NCI-H2196 treated with DMSO at 0.1 percent for 48 hours (cell line): ENCODE measurements around the gene ASTL.
A peak's percentile ranks its signal among the peaks of the same experiment; 100 is the strongest.

ENCODE experiments used
- DNase-seq: peaks from one replicate; lab custom pipeline; 2025; ENCODE audit not compliant: unreplicated experiment; lab: John Stamatoyannopoulos, UW

The ASTL gene

DNA sequence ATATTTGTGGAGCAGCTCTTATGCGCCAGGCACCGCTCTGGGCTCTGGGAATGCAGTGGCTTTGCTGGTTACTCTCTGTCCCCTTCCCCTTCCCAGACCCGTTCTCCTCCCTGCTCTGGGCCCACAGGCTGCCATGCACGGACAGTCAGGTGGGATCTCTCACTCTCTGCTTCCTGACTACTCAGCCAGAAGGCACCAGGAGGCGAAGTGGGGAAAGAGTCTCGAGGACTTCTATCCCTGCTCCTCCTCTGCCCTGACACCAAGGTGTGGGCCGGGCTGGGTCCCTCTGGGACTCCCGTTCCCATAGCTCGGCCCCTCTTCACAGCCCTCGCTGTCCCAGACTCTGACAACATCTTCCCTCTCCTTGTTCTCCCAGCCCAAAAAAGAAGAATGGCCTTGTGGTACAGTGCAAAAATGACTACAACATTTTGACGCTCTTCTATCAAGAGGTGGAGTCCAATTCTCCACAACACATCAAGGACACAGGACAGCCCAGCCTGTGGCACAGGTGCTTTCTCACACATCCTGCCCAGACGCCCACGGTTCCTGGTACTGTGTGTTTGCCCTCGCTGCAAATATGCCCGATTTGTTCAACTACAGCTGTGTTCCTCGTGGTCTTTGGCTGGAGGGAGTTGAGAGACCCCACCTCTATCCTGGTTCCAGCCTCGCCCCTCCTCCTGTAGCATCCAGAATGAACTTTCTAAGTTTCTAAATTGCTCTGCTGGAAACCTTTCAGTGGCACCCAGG, 21.0 kb upstream of the ASTL start:
- no peak for DNase-seq

DNA sequence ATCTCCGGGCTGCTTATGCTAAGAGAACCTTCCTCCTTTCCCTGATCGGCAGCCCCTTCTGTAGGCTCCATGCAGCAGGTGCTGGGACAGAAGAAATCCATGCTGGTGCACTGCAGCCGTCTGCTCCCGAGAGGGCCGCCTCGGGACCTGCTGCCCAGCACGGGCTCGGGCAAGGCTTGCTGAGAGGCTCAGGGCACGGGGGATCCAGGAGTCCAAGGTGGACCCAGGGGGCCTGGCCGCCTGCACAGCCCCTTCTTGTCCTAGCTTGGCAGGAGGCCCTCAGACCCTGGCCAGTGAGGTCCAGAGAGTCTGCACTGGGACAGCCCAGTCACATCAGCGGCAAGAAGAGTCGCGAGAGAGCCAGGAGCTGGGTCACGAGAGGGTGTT, 20.2 kb upstream of the ASTL start:
- DNase-seq: no peak

DNA sequence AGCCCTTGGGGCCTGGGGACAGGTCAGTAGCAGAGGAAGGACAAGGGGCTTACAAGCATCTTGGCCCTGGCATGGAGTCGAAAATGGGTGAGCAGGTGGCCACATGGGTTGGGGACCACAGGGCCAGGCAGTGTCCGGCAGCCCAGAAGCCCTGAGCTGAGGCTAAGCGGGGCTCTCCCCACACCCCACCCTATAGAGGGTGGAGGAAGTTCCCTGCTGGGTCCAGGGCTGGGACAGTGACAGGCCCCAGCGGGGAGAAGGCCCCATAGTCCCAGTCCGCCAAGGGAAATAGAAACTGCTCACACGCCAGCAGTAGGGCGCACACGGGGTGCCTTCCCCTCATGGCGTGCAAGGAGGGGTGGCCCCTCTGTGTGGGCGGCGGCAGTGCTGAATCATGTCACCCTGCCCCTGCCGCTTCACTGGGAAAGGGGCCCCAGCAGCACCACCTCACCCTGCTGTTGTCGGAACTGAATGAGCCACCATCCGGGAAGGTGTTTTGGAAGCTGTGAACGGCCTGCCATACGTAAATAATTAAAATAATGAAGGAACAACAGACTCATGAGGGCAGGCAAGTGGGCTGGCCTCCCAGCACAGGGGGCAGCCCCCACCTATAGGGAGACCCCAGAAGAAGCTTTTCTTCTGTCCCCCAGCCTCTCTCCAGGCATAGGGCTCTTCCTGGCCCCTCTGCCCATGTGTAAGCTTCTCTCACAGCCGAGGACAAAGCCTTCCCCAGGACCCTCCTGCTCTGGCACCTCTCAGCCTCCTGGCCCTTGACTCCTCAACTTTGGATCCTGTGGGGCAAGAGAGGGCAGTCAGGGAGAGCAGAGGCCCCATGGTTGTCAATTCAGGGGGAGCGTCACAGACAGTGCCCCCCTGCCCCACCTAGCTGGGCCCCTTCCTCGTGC, 19.6 kb upstream of the ASTL start:
- no peak for DNase-seq

DNA sequence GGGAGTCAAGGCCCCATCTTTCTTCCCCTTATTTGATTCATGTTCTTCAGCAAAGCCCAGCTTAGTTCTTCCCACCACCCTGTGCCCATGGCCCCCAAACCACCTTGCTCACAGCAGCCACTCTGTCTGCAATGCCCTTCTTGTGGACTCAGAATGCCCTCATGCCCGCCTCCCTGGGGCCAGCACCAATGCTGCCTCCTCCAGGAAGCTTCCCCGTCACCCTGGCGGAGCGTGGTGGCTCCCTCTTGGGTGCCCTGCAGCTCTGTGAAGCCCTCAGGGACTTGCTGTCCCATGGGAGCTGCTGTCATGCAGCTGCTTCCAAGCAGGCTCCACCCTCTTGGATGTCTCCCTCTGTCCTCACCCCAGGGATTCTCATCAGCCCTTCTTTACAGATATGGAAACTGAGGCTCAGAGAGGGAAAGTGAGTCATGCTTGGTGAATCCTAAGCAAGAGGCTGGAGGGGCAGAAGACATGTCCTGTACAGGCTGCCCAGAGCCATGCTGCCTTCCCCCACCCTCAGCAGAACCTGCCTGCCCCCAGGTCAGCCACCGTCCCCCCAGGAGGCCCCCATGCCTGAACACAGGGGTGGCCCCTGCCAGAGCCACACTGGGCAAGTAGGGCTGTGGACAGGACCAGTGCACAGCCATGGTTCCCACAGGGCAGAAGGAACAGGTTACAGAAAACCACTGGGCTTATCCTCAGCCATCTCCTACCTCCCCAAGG, 18.8 kb upstream of the ASTL start:
- no peak for DNase-seq

DNA sequence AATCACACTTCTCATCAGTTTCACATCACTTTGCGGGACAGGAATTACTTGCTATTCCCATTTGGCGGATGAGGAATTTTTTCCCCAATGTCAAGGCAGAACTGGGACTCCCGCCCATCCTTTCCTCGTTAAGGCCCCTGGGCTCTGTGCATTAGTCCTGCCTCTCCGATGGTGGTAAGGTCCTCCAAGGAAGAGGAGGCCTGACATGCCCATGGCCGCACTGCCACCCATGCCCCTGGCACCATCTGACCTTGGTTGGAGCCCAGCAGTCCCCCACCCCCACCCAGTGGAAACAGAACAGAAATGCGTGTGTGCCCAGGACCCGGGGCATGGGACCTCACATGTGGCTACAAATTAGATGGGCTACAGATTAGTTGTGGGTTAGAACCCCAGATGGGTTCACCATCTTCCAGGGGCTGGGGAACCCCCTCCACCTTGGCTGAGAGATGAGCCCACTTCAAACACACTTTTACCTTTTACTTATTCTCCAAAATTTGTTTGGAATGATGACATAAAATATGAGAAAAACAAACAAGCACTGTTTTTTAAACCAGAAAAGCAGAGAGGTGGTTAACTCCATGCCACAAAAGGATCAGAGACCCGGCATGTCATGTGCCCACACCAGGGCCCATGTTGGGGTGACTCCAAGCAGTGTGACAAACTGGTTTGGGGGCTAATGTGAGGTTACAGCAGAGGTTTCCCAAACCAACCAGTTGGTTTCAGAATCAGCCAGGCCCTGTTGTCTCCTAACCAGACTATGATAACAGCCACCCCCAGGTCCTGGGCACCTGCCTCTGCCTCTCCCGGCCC, 17.9 kb upstream of the ASTL start:
- DNase-seq: no peak

DNA sequence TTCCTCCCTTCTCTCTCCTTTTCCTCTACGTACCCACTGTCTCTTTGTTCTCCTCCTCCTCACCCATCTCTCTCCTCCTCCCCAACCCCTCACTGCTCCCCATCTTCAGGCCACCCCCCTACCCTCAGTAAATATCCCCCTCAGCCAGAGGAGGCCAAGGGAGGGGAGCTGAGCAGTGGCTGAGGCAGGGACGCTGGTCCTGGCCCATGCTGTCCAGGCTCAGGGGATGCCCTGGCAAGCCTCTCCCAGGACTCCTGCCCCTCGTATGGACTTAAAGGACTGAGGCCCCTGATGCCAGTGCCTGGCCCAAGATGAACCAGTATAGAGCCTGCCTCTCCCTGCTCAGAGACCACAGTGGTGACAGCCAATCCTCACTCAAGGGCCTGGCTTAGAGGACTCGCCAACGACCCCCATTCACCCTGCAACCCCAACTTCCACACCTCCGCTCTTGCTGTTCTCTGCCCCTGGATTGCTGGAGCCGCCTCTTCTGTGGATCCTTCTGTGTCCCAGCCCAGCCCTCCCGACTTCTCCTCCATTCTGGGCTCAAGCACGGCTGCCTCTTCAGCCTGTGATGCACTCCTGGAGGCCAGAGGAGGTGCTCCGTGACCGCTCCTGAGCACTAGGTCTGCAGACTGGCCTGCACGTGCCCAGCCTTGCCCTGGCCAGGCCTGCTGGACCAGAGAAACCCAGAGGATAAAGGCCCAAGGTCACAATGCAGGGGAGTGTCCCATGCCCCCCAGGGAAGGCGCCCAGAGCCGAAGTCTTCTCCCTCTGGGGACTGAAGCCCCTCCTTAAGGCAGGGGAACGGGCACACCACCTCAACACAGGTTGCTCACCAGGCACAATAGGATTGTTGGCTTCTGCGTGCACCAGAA, 16.4 kb upstream of the ASTL start:
- no peak for DNase-seq

DNA sequence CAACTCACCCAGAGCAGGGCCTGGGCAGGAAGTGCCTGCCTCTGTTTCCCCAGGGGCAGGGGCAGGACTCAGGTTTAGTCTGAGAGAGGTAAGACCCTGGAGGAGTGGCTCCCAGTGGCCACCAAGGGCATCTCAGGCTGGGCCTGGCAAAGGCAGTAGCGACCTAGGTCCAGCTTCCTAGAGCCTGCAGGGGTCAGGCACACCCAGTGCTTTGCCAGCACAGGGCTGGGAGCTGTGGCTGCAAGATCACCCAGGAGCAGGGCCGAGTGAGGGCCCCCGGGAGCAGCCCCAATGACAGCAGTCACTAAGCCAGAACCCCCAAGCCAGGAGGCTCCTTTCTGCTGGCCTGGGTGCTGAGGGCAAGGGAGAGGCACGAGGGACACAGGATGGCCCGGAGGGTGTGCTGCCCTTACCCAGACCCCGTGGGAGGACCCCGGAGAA, 15.7 kb upstream of the ASTL start:
- DNase-seq: no peak

DNA sequence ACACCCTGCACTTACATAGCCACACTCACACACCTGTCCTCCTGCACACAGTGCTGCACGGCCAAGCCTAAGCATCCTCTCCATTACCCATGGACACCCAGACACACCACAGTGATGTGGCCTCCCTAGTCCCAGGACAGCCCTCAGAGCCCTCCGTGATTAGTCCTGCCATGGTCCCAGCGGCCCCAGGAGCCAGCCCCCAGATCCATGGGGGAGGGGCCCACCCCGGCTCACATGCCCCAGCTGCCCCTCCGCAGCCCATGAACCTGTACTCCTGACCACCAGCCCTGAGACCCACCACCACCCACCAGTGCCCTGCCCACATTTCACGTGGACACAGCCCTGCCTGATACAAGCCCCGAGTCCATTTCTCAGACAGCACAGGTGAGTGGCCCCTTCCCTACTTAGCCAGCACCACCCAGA, 15.0 kb upstream of the ASTL start:
- no peak for DNase-seq

DNA sequence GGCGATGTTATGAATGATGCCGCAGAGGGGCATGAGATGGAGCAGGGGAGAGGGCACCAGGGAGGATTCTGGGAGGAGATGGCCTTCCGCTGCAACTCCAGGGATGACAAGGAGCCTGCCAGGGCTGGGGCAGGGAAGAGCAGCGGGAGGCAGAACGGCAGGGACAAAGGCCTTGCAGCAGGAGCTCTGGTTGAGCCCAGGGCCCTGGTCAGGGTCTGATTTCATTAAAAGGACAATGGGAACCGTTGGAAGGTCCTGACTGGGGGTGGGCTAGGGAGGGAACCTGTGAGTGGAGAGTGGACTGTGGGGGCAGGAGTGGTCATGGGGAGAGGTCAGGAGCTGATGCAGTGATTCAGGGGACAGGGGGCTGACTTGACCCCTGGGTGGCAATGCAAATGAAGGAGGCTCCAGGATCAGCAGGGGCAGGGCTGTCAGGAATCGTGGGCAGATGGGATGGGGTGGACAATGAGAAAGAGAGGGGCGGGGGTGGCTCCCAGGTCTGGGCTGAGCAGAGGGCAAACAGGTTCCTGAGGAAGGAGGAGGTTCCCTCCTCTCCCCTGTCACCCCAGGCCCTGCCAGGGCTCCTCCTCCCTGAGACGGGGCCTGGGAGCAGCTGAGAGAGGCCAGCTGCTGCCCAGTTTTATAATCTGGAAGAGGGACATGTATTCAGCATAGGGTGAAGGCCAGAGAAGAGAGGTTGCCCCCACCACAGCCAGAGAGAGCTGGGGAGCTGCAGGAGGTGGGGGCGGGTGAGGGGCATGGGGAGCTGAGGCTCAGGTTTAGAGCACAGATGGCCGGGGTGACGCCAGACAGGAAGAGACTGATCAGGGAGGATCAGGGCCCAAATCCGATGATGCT, 14.2 kb upstream of the ASTL start:
- no peak for DNase-seq

DNA sequence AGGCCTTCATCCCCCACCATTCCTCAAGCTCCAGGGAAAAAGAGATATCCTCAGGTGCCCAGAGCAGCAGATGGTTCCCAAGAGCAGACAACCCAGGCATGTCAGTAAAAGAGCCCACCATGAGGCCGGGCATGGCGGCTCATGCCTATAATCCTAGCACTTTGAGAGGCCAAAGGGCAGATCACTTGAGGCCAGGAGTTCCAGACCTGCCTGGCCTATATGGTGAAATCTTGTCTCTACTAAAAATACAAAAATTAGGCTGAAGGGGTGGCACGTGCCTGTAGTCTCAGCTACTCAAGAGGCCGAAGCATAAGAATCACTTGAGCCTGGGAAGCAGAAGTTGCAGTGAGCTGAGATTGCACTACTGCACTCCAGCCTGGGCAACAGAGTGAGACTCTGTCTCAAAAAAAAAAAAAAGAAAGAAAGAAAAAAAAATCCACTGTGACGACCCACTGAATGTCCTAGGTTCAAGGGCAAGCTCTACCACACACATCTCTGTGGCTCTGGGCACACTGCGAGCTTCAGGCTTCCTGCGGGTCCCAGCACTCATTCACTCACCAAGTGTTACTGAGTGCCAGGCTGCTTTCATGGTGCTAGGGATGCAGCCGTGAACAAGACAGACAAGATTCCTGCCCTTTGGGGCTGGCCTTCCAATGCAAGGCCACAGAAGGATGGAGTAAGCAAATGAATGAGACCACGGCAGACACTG, 13.4 kb upstream of the ASTL start:
- no peak for DNase-seq

DNA sequence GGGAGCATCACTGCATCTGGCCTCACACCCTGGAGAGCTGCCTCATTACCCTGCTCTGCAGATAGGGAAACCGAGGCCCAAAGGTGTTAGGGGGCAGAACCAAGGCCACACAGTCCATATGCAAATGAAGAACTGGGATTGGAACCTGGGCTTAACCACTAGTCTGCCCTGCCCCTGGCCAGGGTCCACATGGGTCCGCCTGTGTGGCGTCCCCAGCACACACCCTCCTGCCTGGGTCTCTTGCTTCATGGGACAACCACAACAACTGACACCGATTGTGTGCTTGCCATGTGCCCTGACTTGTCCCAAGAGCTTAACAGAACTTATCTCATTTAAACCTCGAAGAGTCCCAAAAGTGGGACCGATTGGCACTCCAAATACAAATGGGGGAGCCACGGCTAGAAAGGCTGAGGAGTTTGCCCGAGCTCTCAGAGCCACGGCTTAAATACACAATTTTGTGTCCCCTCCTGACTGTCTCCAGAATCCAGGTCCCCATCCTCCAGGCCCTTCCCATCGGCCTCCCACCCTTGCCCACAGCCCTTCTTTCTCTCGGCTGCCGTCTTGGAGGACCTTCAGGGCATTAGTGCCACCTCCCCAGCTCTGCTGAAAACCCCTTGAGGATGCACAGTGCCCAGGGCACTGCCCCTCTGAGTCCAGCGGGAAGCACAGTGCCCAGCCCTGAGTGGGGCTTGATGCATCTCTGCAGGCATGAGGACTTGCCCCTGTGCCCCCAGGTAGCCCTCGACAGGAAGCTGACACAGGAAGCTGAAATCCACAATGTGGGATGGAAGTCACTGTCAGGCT, 12.7 kb upstream of the ASTL start:
- no peak for DNase-seq

DNA sequence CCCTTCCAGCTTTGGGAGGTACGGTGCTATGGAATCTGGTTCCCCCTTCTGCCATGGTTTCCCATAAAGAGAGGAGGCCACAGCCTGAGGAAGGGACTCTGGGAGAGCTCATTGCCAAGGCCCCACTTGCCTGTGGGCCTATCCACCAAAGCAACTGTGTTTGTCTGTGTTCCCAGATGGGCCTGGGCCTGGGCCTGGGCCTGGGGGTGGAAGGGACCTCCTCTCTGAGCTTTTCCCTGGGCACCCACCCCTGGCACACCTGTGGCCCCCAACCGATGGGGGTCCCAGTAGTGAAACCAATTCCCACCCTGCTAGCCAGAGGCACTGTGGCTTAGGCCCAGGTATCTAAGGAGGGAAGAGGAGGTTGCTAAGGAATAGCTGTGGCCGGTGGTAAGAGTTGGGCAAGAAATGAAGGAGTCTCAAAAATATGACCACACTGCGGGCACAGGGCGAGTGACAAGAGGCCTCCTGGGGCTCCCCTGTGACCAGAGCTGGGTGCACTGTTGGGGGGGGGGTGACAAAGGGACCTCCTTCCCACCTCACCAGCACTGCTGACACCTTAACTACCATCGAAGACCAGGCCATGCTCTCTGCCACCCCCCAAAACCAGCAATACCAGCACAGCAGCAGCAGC, 11.8 kb upstream of the ASTL start:
- no peak for DNase-seq

DNA sequence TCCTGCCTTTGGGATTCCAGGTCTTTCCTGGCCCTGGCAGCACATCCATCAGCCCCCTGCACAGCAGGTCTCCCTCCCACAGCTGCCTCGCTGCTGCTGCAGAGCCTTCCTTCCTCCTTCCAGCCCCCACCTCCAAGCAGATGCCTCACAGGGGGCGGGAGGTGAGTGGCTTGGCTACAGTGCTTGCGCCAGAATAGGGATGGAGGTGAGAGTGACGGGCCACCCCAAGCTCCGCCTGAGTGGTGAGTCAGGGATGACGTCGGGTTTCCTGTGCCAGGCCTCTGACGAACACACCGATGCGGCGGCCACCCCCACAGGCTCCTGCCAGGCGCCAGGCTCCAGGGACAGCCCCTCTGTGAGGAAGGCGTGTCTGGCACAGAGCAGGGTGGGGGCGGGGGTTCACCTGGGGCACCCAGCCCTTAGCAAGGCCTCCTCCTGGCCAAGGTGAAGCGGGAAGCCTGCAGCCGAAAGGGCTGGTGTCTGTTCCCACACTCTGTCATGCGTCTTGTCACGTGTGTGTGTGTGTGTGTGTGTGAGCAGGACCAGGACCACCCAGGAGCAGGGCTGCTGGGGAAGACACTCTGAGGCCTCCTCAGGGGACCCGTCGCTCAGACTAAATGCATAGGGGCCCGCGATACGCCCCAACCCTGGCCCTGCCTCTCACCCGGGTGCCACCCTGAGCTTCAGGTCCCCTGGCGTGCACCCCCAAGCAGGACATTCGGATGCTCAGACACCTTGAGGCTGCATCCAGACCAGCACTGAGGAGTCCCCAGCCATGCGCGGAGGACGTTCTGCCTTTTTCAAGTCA, 10.3 kb upstream of the ASTL start:
- peak; percentile 95 for DNase-seq

DNA sequence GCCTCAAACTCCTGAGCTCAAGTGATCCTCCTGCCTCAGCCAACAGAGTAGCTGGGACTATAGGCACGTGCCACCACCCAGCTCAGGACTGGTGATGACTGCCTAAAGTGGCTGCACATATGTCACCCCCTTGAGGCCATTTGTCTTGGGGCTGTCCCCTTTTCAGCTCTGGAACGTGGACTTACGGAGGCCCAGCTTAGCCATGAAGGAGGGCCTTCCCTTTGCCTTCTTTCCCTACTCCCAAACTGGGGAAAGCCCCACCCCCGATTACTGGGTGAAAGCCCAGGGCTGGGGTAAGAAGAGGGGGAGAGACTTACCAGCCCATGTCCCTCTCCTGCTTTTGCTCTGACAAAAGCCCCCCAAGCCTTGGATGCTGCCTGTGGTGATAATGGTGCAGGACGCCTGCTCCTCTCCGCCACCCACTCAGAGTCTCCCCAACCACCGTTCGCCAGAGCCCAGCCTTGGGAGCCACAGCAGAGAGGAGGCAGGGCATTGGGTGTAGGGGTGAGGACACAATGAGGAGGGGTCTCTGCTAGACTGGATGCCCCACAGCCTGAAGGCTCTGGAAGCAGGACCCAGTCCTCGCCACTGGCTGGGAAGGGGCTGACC, 9.4 kb upstream of the ASTL start:
- DNase-seq: no peak

DNA sequence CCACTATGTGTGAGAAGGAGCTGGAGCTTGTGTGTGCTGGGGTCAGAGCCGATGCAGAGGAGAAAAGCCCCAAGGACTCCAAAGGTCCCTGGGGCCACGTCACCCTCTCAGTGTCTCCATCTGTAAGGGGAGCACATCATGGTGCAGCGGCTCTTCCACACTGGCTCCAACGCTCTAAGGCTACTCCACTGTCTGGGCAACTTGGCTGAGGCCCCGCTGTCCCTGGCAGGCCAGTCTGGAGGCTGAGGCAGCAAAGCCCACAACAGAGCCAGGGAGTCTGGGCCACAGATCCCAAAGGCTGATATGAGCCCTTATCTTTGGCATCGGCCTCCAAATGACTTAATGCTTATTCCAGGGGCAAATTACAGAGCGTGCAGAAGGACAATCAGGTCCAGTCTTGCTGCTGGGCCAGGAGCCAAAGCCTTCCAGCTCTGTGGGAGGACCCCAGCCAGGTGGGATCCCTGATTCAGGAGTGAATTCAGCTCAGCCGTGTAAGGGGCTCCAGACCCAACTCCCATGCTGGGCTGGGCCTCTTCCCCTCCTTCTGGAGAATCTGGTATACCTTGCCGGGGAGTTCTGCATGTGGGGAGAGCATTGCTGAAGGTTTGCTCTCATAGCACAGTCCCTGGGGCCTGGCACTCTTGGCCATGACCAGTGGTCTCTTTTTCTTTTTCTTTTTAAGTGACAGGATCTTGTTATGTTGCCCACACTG, 8.7 kb upstream of the ASTL start:
- peak; percentile 72 for DNase-seq
